Glutamatergic neuron (in vitro differentiated cells): ENCODE data around the gene MAP3K13. TPM values are rescaled to one million over a fixed set of nuclear protein-coding genes. Genes with fewer than 3 reads are reported as not detected.

ENCODE experiments used
- DNase-seq: peaks from one replicate; pipeline ENCODE4 v3.0.0; 2022
- H3K27ac Mint-ChIP-seq: one replicate; pipeline ENCODE4 v1.8.0; 2020; ENCODE audit warnings: mild to moderate bottlenecking, mixed read lengths, inconsistent platforms; ENCODE audit not compliant: unreplicated experiment
- H3K27me3 Mint-ChIP-seq: one replicate; pipeline ENCODE4 v1.8.0; 2020; ENCODE audit warnings: mild to moderate bottlenecking, moderate library complexity, mixed read lengths, inconsistent platforms; ENCODE audit not compliant: unreplicated experiment
- H3K36me3 Mint-ChIP-seq: one replicate; pipeline ENCODE4 v1.8.0; 2020; ENCODE audit warnings: mild to moderate bottlenecking, mixed read lengths, inconsistent platforms; ENCODE audit not compliant: unreplicated experiment
- H3K4me1 Mint-ChIP-seq: one replicate; pipeline ENCODE4 v1.8.0; 2020; ENCODE audit warnings: mild to moderate bottlenecking, low read depth, mixed read lengths, inconsistent platforms; ENCODE audit not compliant: unreplicated experiment
- H3K4me3 Mint-ChIP-seq: one replicate; pipeline ENCODE4 v1.8.0; 2020; ENCODE audit warnings: mild to moderate bottlenecking, mixed read lengths, inconsistent platforms; ENCODE audit not compliant: unreplicated experiment
- H3K9me3 Mint-ChIP-seq: one replicate; pipeline ENCODE4 v1.8.0; 2020; ENCODE audit warnings: mild to moderate bottlenecking, moderate library complexity, mixed read lengths, inconsistent platforms; ENCODE audit not compliant: unreplicated experiment
- CTCF ChIP-seq: fragments of 200-600 bp; sonication (generic); IDR thresholded peaks from one replicate; pipeline ENCODE4 v1.5.0; 2021; ENCODE audit not compliant: partially characterized antibody, unreplicated experiment
- total RNA-seq: library from RNA; stranded (reverse); fragmentation: NEBNext Ultra II Directional; extraction: Animal tissue kit (Norgen Biotek cat#: 25700); gene quantifications from one replicate; pipeline ENCODE4 v1.2.1, GENCODE V29; 2021; ENCODE audit not compliant: unreplicated experiment

Gene MAP3K13
- total RNA-seq, 1 donor from 2014 or later = 110 TPM

DNA sequence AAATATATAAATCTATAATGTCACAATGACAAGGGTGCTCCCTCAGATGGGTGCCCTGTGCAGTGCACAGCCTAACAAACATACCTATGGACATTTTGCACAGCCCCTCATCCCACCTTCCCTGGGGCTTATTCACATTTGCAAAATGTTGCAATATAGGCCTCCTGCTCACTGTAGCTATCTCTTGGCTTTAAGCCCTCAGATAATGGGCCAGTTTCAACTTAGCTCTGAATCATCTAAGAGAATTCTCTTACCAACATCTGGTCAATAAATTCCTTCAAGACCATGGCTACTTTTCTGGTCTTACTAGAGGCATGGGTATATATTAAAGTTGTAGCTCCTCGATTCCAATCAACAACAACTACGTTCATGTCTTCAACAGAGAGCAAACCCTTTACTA is 171.6 kb downstream of the MAP3K13 start:
- Mint-ChIP-seq H3K27ac (no peak overlapping the region), H3K36me3 (no peaks in the 10 kb centered on the region), H3K4me3 (no peak overlapping the region), H3K9me3 (no peaks in the 10 kb centered on the region), H3K27me3 (no peaks in the 10 kb centered on the region), H3K4me1 (no peaks in the 10 kb centered on the region)
- TF ChIP-seq CTCF = no peak
- DNase-seq = no peak

- no peak for DNase-seq
- H3K36me3 Mint-ChIP-seq = no peaks in the 10 kb centered on the region
- no peak overlapping the region for H3K4me3 Mint-ChIP-seq
- H3K27me3 Mint-ChIP-seq = peaks cover 2% of the 10 kb centered on the region
- no peaks in the 10 kb centered on the region for H3K4me1 Mint-ChIP-seq
- no peak for TF ChIP-seq CTCF
- no peak overlapping the region for H3K27ac Mint-ChIP-seq
- no peaks in the 10 kb centered on the region for H3K9me3 Mint-ChIP-seq
These were observed 174.5 kb downstream of the MAP3K13 start for GRCh38 chr3:185537369-185537970.

Other genes starting within 250 kb of the MAP3K13 start
- gene C3orf70, start 210.1 kb upstream of the MAP3K13 start, total RNA-seq = 44.5 TPM
- 4.9 TPM for gene EHHADH, start 109.1 kb upstream of the MAP3K13 start, total RNA-seq
- gene TMEM41A, start 135.9 kb downstream of the MAP3K13 start, total RNA-seq = 12.6 TPM
- not detected for gene LIPH, start 189.5 kb downstream of the MAP3K13 start, total RNA-seq
- gene SENP2, start 223.2 kb downstream of the MAP3K13 start, total RNA-seq = 54.6 TPM